IgD-negative memory B cell (primary cell): ENCODE results near the gene SLC25A52. TPM values are rescaled to one million over a fixed set of nuclear protein-coding genes. Genes with fewer than 3 reads are reported as not detected.
A peak's percentile ranks its signal among the peaks of the same experiment; 100 is the strongest.
"Not testable (repeated sequence)": the region's sequence is repeated elsewhere in the genome, so short reads cannot be mapped to it uniquely, and the experiment has no call there.

Source experiments
- H3K27ac Mint-ChIP-seq, 3 donors: one replicate each; pipeline ENCODE4 v1.8.0; 2020 to 2022; ENCODE audit warnings: mild to moderate bottlenecking in 3 of 3, mixed read lengths in 3 of 3, moderate library complexity in 1 of 3
- H3K27me3 Mint-ChIP-seq: one replicate; pipeline ENCODE4 v1.8.0; 2021; ENCODE audit warnings: mixed read lengths
- H3K36me3 Mint-ChIP-seq: one replicate; pipeline ENCODE4 v1.8.0; 2020; ENCODE audit warnings: mild to moderate bottlenecking, mixed read lengths
- H3K4me1 Mint-ChIP-seq, 3 donors: one replicate each; pipeline ENCODE4 v1.8.0; 2020 to 2022; ENCODE audit warnings: mixed read lengths in 3 of 3, mild to moderate bottlenecking in 1 of 3
- H3K4me3 Mint-ChIP-seq, 4 donors: one replicate each; pipeline ENCODE4 v1.8.0; 2020 to 2022; ENCODE audit warnings: mild to moderate bottlenecking in 4 of 4, mixed read lengths in 4 of 4, moderate library complexity in 3 of 4
- H3K9me3 Mint-ChIP-seq, 3 donors: one replicate each; pipeline ENCODE4 v1.8.0; 2020 to 2021; ENCODE audit warnings: mixed read lengths in 3 of 3, mild to moderate bottlenecking in 1 of 3
- polyA plus RNA-seq: library from polyadenylated mRNA; unstranded; fragments of 300-500 nt; fragmentation: Illumina TruSeq; gene quantifications from one replicate; pipeline ENCODE4 v1.2.3, GENCODE V29; 2021

SLC25A52 gene, protein sequence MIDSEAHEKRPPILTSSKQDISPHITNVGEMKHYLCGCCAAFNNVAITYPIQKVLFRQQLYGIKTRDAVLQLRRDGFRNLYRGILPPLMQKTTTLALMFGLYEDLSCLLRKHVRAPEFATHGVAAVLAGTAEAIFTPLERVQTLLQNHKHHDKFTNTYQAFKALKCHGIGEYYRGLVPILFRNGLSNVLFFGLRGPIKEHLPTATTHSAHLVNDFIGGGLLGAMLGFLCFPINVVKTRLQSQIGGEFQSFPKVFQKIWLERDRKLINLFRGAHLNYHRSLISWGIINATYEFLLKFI
- polyA plus RNA-seq: not detected

DNA sequence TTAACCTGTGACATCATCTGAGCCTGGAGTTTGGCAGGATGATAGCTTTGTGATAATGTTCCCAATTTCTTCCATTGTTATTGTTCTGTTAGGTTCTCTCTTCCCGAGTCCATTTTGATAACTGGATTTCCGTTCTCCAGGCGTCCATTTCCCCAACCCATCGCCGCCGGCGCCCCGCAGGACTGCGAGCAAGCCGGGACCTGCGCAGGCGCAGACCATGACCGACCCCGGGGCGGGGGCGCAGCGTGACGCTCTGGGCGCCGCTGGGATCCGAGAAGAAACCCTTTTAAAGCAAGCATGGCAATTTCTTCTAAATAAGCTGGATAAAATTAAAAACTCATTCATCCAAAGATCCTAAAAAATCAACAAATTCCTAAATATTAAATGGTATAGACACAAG is at the start of gene SLC25A52:
Gene SLC25A52 (minus strand): TSS at position 186 of the 400 bp plus-strand sequence. CDS start 219 bp downstream, outside the sequence.
- no peak within 1 kb of the TSS for H3K4me3 Mint-ChIP-seq
- no peak within 1 kb of the TSS for H3K27ac Mint-ChIP-seq
- no peaks in the 10 kb centered on the region for H3K9me3 Mint-ChIP-seq
- no peaks in the 10 kb centered on the region for H3K36me3 Mint-ChIP-seq
- peaks cover 2% of the 10 kb centered on the region for H3K27me3 Mint-ChIP-seq
- H3K4me1 Mint-ChIP-seq: no peaks in the 10 kb centered on the region

DNA sequence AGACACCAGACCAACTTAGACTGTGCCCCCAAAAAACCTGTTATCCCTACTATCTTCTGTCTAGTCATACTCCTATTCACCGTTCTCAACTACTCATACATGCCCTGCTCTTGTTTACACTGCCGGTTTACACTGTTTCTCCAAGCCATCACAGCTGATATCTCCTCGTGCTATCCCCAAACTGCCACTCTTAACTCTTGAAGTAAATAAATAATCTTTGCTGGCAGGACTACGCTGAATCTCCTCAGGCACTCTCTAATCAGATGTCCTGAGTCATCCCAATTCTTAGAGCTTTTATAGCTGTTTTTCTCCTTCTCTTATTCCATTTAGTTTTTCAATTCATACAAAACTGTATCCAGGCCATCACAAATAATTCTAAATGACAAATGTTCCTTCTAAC is 48.4 kb upstream of the SLC25A52 start:
- not testable (repeated sequence) for H3K4me1 Mint-ChIP-seq, H3K27ac Mint-ChIP-seq, H3K9me3 Mint-ChIP-seq, H3K4me3 Mint-ChIP-seq, H3K36me3 Mint-ChIP-seq, H3K27me3 Mint-ChIP-seq

DNA sequence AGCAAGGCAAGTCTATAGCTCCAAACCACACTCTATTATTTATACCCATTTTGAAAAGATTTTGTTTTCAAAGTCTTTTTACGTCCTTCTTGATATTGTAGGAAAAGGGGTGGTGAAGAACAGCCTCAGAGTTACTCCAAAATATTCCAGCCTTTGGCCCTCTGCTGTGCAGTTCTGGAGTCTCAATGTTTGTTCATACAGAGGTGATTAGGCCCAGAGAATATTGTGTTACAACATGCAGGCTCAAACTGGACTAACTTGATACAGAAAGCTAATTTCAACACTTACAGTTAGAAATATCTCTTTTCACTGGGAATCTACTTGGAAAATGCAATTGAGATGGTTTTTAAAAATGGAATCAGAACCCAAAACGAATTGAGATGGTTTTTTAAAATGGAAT is 40.4 kb upstream of the SLC25A52 start:
- Mint-ChIP-seq H3K36me3 (no peaks in the 10 kb centered on the region), H3K9me3 (no peaks in the 10 kb centered on the region), H3K27ac (no peak overlapping the region), H3K4me1 (no peaks in the 10 kb centered on the region), H3K27me3 (no peaks in the 10 kb centered on the region), H3K4me3 (no peak overlapping the region)

DNA sequence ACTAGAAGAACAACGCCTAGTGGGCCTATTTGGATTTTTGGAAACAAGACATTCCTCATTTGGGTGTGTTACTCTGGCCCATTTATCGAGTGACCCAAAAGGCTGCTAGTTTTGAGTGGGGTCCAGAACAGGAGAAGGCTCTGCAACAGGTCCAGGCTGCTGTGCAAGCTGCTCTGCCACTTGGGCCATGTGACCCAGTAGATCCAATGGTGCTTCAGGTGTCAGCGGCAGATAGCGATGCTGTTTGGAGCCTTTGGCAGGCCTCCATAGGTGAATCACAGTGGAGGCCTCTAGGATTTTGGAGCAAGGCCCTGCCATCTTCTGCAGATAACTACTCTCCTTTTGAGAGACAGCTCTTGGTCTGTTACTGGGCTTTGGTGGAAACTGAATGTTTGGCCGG is 38.6 kb upstream of the SLC25A52 start:
- not testable (repeated sequence) for H3K36me3 Mint-ChIP-seq, H3K27me3 Mint-ChIP-seq

DNA sequence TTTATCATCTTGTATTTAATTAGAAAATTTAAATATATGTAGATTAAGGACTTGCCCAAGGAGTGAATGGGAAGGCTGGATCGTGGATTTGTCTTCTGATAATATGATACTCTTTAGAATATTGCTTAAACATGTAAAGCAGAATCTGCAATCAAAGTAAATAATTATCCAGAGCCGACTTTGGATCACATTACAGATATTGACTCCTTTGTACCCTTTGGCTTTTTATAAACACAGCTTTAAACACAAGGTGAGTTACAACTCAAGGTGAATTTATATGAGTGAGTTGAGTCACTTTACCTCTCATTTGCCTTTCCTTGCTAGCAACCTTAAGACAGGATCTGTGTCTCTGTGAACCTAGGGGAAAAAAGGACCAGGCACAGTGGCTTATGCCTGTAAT is 37.7 kb upstream of the SLC25A52 start:
- Mint-ChIP-seq H3K36me3 (peaks cover 2% of the 10 kb centered on the region), H3K4me3 (no peak overlapping the region), H3K9me3 (no peaks in the 10 kb centered on the region), H3K27ac (no peak overlapping the region), H3K4me1 (no peaks in the 10 kb centered on the region), H3K27me3 (no peaks in the 10 kb centered on the region)

More for the DNA sequence above, 38.6 kb upstream of the SLC25A52 start:
- not testable (repeated sequence) for H3K4me3 Mint-ChIP-seq, H3K4me1 Mint-ChIP-seq, H3K9me3 Mint-ChIP-seq, H3K27ac Mint-ChIP-seq

DNA sequence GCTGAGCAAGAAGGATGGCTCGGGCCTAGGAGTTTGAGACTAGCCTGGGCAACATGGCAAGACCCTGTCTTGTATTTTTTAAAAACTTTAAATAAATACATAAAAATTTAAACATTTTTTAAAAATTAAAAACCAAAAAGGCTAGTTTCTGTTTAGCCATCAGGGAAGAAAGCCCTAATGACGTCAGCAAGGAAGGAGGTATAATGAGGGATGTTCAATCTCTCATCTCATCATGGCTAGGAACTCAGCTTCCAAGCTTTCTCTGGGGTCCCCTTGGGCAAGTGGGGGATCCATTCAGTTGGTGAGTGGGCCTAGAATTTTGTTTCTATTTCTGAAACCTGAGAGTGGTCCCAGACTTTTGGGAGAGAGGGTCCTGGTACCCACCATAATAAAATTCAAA is 35.1 kb upstream of the SLC25A52 start:
- Mint-ChIP-seq H3K4me3 (no peak overlapping the region), H3K9me3 (no peaks in the 10 kb centered on the region), H3K4me1 (peaks cover 0 to 10% (median 0%) of the 10 kb centered on the region in 3 donors), H3K27ac (peak overlapping the region in 1 of 3 donors; percentile 59), H3K36me3 (peaks cover 2% of the 10 kb centered on the region), H3K27me3 (no peaks in the 10 kb centered on the region)

DNA sequence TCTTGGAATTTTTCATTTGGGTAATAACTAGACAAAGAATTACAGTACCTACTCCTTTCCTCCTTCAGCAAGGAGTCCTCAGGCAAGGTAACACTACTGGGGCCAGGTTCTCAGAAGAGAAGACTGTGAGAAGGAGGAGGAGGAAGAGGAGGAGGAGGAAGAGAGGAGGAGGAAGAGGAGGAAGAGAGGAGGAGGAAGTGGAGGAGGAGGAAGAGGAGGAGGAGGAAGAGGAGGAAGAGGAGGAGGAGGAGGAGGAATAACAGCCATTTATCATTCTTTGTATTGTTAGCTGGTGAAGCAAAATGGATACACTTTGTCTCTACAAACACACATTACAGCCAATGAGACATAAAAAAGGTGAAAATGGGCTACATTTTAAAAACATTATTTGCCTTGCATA is 32.9 kb upstream of the SLC25A52 start:
- no peaks in the 10 kb centered on the region for H3K27me3 Mint-ChIP-seq
- no peak overlapping the region for H3K4me3 Mint-ChIP-seq
- peaks cover 0 to 10% (median 0%) of the 10 kb centered on the region in 3 donors for H3K4me1 Mint-ChIP-seq
- H3K36me3 Mint-ChIP-seq: peaks cover 2% of the 10 kb centered on the region
- no peak overlapping the region for H3K27ac Mint-ChIP-seq
- H3K9me3 Mint-ChIP-seq: no peaks in the 10 kb centered on the region

DNA sequence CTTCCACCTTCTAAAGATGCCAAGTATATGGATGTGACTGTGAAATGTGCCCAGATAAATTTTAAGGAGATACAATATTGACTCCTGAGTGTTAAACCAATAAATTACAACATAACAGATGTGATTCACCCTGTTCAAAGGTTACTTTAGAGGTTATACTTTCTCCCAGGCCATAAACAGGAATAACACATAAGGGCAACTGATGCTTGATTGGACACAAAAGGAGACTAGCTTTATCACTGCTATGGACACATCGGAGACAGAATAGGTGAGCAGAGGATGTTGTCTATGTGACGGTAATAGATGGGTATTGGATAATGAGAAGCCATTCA is 31.9 kb upstream of the SLC25A52 start:
- no peaks in the 10 kb centered on the region for H3K27me3 Mint-ChIP-seq
- H3K9me3 Mint-ChIP-seq: no peaks in the 10 kb centered on the region
- H3K4me3 Mint-ChIP-seq: no peak overlapping the region
- peaks cover 2% of the 10 kb centered on the region for H3K36me3 Mint-ChIP-seq
- peaks cover 0 to 10% (median 0%) of the 10 kb centered on the region in 3 donors for H3K4me1 Mint-ChIP-seq
- H3K27ac Mint-ChIP-seq: no peak overlapping the region

DNA sequence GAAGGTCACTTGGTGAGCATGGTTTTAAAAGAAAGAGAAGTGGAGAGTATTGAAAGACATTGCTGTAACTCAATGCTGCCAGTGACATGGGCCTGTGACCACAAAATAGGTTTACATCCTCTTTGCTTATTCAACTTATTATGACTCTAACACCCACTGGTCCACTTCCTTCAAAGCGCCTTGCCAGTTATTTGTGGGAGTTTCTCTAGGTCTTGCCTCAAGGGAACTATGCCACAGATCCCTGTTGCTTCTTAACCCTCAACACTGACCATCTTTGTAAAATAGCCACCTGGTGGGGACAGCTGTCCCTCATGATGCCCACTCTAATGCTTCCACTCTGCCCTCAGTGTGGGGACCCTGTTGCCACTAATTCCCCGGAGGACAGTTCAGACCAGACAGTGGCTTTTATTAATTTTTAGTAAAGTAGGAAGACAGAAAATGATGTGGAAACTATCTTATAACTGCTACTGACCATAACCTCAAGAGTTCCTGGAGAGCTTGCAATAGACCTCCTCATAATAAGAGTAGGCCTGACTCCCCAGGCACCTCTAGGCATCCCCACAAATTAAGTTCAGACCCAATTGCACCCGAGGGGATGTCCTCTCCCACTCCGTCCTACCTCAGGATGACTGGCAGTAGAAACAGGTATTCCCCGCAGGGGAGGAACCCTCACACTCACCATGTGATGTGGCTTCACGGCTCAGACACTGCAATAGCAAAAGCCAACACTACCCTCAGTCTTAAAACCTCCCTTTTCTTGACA is 31.3 kb upstream of the SLC25A52 start:
- peaks cover 2% of the 10 kb centered on the region for H3K36me3 Mint-ChIP-seq
- no peak overlapping the region for H3K27ac Mint-ChIP-seq
- no peaks in the 10 kb centered on the region for H3K9me3 Mint-ChIP-seq
- no peak overlapping the region for H3K4me3 Mint-ChIP-seq
- H3K27me3 Mint-ChIP-seq: no peaks in the 10 kb centered on the region
- peaks cover 0 to 10% (median 0%) of the 10 kb centered on the region in 3 donors for H3K4me1 Mint-ChIP-seq

DNA sequence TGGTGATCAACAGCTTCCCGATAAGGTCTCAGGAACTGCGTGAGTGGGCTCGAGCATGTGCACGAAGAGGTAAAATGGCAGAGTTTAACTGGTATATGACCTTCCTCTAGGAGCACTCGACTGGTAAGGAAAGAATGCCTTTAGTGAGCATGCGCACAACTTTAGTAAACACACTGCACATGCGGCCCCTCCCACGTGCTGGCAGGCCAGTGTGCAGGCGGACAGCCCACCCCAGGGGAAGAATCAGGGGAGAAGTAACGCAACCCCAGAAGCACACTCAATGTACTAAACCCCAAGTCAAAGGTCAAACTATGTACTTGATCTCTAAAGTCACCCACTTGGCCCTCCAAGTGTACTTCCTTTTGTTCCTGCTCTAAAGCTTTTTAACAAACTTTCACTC is 28.7 kb upstream of the SLC25A52 start:
- no peak overlapping the region for H3K4me3 Mint-ChIP-seq
- no peaks in the 10 kb centered on the region for H3K27me3 Mint-ChIP-seq
- H3K4me1 Mint-ChIP-seq: peaks cover 0 to 10% (median 0%) of the 10 kb centered on the region in 3 donors
- peaks cover 0 to 3% (median 0%) of the 10 kb centered on the region in 3 donors for H3K9me3 Mint-ChIP-seq
- H3K36me3 Mint-ChIP-seq: no peaks in the 10 kb centered on the region
- H3K27ac Mint-ChIP-seq: no peak overlapping the region

DNA sequence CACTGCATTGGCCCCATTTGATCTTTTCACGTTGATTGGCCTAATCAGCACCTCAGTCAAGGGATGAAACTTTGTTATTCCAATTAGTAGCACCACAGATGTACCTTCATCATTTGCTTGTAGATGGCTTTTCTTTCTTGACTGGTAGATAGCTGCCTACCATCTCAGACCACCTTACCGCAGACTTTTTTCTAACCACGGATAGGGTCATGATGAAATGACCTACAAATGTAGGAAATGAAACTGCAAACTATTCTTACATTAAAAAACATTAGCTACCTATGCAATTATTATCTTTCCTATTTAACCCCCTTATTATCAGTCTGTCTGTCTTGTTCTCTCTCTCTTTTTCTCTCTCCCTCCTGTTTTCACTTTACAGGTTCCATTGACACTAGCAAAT is 22.4 kb upstream of the SLC25A52 start:
- no peak overlapping the region for H3K27ac Mint-ChIP-seq
- no peak overlapping the region for H3K4me3 Mint-ChIP-seq
- peaks cover 4 to 12% (median 10%) of the 10 kb centered on the region in 3 donors for H3K9me3 Mint-ChIP-seq
- H3K36me3 Mint-ChIP-seq: no peaks in the 10 kb centered on the region
- no peaks in the 10 kb centered on the region for H3K4me1 Mint-ChIP-seq
- H3K27me3 Mint-ChIP-seq: no peaks in the 10 kb centered on the region

DNA sequence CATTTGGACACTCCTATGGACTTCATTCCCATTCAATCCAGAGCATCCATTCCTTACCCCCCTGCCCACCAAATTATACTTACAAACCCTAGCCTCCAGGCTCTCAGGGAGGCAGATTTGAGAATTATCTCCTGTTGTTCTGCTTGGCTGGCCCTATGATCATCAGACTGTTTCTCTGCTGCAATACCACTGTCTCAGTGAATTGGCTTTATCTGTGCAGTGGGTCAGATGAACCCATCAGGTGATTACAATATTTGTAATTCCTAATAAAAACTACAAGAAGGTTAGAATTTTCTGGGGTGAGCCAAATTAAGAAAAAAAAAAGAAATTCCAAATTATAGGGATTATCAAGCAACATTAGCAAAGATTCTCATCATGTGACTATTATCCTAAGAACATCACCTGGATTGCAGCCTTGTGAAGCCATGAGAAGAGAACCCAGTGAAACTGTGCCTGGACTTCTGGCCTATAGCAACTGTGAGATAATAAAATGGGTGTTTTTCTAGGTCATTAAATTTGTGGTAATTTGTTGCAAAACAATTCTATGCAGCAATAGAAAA is 17.8 kb upstream of the SLC25A52 start:
- no peak overlapping the region for H3K4me3 Mint-ChIP-seq
- H3K27me3 Mint-ChIP-seq: no peaks in the 10 kb centered on the region
- H3K27ac Mint-ChIP-seq: no peak overlapping the region
- peaks cover 5 to 14% (median 9%) of the 10 kb centered on the region in 3 donors for H3K9me3 Mint-ChIP-seq
- H3K4me1 Mint-ChIP-seq: no peaks in the 10 kb centered on the region
- H3K36me3 Mint-ChIP-seq: no peaks in the 10 kb centered on the region

DNA sequence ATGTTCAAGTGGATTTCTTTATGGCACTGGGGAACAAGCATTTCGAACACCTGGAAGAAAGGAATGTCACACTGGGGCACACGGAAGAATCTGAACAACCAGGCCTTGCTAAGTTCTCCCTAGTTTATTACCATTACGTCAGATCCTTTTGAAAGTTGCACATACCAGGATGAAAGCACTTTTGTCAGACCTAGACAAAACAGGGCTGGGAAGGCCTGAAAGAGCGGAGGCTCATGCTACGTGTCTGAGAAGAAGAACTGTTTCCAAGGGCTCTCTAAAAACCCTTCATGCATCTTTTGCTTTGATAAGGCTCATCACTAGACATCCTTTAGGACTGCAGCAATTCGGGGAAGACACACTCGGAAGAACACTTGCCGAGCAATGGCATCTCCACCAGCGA is 15.4 kb upstream of the SLC25A52 start:
- H3K27ac Mint-ChIP-seq: no peak overlapping the region
- H3K27me3 Mint-ChIP-seq: no peaks in the 10 kb centered on the region
- no peaks in the 10 kb centered on the region for H3K4me1 Mint-ChIP-seq
- peaks cover 5 to 14% (median 9%) of the 10 kb centered on the region in 3 donors for H3K9me3 Mint-ChIP-seq
- no peaks in the 10 kb centered on the region for H3K36me3 Mint-ChIP-seq
- H3K4me3 Mint-ChIP-seq: no peak overlapping the region

DNA sequence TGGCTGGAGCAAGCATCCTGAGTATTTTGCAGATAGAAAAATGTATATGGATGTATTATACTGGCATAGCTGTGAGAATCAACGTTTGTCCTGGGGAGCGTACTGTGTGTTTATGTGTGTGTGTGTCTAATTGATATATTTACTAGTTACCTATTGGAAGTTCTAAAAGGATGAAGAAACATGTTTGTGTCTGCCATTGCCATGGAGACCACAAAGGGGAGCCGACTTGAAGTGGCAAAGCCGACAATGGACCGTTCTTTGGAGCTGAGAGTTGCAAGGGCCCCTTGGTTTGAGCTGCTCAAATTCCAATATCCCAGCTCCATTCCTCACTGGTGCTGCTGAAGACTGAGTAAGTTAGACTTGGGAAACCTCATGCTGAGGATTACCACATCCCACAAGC is 14.3 kb upstream of the SLC25A52 start:
- Mint-ChIP-seq H3K4me1 (no peaks in the 10 kb centered on the region), H3K27ac (no peak overlapping the region), H3K9me3 (peaks cover 4 to 10% (median 5%) of the 10 kb centered on the region in 3 donors), H3K4me3 (no peak overlapping the region), H3K36me3 (no peaks in the 10 kb centered on the region), H3K27me3 (no peaks in the 10 kb centered on the region)

DNA sequence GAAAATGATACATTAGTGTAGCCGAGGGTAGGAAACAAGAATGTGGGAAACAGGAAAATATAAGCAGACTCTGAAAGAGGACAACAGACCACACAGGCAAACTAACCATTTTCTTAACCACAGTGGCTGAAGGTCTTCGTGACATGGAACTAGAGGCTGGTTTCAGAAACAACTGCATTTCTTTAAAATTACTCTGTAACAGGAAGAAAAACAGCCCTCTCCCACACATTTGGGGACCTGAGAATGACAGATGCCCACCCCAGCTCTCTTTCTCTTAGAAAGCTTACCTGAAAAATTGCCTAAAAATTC is 13.8 kb upstream of the SLC25A52 start:
- Mint-ChIP-seq H3K4me1 (no peaks in the 10 kb centered on the region), H3K4me3 (no peak overlapping the region), H3K36me3 (no peaks in the 10 kb centered on the region), H3K27ac (no peak overlapping the region), H3K9me3 (peaks cover under 1 to 10% (median 5%) of the 10 kb centered on the region in 3 donors), H3K27me3 (peaks cover 2% of the 10 kb centered on the region)
